DOHH2 (cell line): ENCODE measurements around the gene POU2F1.

Source experiments
- EZH2phosphoT487 ChIP-seq: fragments of 200-600 bp; sonication (generic); IDR thresholded peaks from 2 replicates; pipeline ENCODE4 v1.6.1; 2017; ENCODE audit warnings: borderline replicate concordance, mild to moderate bottlenecking, antibody characterized with exemption, low read length, moderate library complexity, mixed read lengths
- TF ChIP-seq, protein P1 (sequence below): fragments of 200-600 bp; sonication (generic); IDR thresholded peaks from one replicate; pipeline ENCODE4 v1.5.1; 2014; ENCODE audit warnings: antibody characterized with exemption, mild to moderate bottlenecking, low read depth, low read length; ENCODE audit not compliant: poor library complexity, severe bottlenecking

GRCh38 chr1:167305059-167305705 lies 84.5 kb downstream of the POU2F1 start:
- TF ChIP-seq, protein P1, sequence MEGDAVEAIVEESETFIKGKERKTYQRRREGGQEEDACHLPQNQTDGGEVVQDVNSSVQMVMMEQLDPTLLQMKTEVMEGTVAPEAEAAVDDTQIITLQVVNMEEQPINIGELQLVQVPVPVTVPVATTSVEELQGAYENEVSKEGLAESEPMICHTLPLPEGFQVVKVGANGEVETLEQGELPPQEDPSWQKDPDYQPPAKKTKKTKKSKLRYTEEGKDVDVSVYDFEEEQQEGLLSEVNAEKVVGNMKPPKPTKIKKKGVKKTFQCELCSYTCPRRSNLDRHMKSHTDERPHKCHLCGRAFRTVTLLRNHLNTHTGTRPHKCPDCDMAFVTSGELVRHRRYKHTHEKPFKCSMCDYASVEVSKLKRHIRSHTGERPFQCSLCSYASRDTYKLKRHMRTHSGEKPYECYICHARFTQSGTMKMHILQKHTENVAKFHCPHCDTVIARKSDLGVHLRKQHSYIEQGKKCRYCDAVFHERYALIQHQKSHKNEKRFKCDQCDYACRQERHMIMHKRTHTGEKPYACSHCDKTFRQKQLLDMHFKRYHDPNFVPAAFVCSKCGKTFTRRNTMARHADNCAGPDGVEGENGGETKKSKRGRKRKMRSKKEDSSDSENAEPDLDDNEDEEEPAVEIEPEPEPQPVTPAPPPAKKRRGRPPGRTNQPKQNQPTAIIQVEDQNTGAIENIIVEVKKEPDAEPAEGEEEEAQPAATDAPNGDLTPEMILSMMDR: no peak
- TF ChIP-seq EZH2phosphoT487: no peak
